Measurements from ENCODE around the gene HLA-DPA1.
A peak's percentile ranks its signal among the peaks of the same experiment; 100 is the strongest.

GRCh38 chr6:33080127-33081089, 7.0 kb upstream of the HLA-DPA1 start:
- TF ChIP-seq POLR2AphosphoS5 (IDR thresholded peaks at IDR 0.05; ENCODE audit: insufficient read depth in 1 of 2, low read depth in 1 of 2) (peak; percentile 49 to 79), CTCF (IDR thresholded peaks at IDR 0.05) (no peak)
